Measurements from ENCODE around the gene COL5A3. TPM values are rescaled to one million over a fixed set of nuclear protein-coding genes. Genes with fewer than 3 reads are reported as not detected.
"Not testable (repeated sequence)": the region's sequence is repeated elsewhere in the genome, so short reads cannot be mapped to it uniquely, and the experiment has no call there.

Gene COL5A3
- total RNA-seq, 2 donors from 2014 or later, result not detected

DNA sequence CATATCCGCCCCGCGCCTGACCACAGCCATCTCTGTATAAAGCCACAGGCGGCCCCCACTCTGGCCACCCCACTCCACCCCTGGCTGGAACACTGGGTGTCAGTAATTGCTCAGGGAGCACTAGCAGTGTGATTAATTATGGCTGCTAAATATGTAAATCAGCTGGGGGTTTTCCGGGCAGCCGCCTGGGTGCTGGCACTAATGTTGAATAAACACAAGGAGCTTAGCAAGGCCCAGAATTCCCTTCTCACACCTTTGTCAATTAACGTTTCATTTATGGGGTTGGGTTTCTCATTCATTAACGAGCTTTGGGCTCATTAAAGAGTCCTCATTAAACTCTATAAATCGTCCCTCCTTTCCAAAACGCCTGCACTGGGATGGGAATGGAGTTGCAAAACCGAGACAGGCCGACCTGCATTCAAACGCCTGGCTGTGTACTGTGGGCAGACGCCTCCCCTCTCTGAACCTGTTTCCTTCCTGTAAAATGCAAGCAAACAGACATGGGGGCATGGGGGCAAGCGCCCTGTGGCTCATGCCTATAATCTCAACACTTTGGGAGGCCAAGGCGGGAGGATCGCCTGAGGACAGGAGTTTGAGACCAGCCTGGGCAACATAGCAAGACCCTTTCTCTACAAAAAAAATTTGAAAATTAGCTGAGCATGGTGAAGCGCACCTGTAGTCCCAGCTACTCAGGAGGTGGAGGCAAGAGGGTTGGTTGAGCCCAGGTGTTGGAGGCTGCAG is 56.3 kb downstream of the COL5A3 start:
- Mint-ChIP-seq H3K27ac (no peak overlapping the region), H3K4me1 (ENCODE audit: low read depth in 2 of 2) (no peaks in the 10 kb centered on the region), H3K36me3 (no peaks in the 10 kb centered on the region), H3K9me3 (no peaks in the 10 kb centered on the region), H3K4me3 (no peak overlapping the region), H3K27me3 (peaks cover 0 to 5% of the 10 kb centered on the region in 2 donors)
- ATAC-seq, result no peak
- no peak for DNase-seq (ENCODE audit: low spot score)

DNA sequence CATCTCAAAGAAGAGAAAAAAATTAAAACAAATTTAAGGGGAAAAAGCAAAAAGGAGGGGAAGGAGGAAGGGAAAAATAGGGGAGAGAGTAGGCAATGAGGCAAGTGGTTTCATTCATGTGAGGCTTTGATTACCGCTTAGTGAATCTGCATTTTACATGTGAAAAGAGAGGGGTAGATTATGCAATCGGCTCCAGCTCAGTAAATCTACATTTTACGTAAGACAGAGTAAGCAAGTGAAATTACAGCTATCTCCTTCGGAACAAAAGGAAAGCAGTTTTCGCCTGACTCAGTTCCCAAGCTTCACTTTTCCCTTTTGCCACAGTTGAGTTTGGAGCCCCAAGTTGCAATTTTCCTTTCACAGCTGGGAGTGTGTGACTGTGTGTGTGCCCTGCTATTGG is 58.0 kb downstream of the COL5A3 start:
- Mint-ChIP-seq H3K9me3 (no peaks in the 10 kb centered on the region), H3K4me1 (ENCODE audit: low read depth in 2 of 2) (no peaks in the 10 kb centered on the region), H3K36me3 (no peaks in the 10 kb centered on the region), H3K27me3 (peaks cover 0 to 7% of the 10 kb centered on the region in 2 donors), H3K27ac (no peak overlapping the region), H3K4me3 (no peak overlapping the region)
- DNase-seq (ENCODE audit: low spot score), result no peak
- ATAC-seq, result no peak

DNA sequence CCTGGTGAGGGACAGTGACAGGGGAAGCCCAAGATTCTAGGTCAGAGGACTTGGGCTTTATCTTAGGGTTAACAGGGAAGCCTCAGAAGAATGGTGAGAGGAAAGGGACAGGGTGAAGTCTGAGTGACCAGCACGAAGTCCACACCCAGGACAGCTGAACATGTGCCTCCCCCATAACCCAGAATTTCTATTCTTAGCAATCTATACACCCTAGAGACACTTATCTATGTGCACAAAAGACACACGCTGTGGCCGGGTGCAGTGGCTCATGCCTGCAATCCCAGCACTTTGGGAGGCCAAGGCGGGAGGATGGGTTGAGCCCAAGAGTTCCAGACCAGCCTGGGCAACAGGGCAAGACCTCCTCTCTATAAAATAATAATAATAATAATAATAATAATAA is 62.9 kb downstream of the COL5A3 start:
- no peak for DNase-seq (ENCODE audit: low spot score)

DNA sequence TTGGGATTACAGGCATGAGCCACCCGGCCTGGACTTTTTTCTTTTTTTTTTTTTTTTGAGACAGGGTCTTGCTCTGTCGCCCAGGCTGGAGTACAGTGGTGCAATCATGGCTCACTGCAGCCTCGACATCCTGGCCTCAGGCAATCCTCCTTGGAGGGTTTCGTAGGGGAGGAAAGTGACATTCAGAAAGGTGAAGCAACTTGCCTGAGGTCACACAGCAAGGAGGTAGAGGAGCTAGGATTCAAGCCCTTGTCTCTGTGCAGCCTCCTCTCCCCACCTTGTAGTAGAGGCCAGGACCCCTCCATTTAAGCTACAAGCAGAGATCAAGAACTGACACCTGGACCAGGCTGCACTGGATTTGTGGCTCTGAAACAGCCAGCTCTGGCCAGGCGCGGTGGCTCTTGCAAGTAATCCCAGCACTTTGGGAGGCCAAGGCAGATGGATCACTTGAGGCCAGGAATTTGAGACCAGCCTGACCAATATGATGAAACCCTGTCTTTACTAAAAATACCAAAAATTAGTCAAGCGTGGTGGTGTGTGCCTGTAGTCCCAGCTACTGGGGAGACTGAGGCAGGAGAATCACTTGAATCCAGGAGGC is 63.7 kb downstream of the COL5A3 start:
- not testable (repeated sequence) for H3K27ac Mint-ChIP-seq; H3K4me3 Mint-ChIP-seq; ATAC-seq; DNase-seq (ENCODE audit: low spot score); H3K4me1 Mint-ChIP-seq (ENCODE audit: low read depth in 2 of 2); H3K36me3 Mint-ChIP-seq; H3K9me3 Mint-ChIP-seq
- H3K27me3 Mint-ChIP-seq, result peaks cover 17 to 20% of the 10 kb centered on the region in 2 donors

More for the DNA sequence above, 62.9 kb downstream of the COL5A3 start:
- Mint-ChIP-seq H3K4me1 (ENCODE audit: low read depth in 2 of 2) (no peaks in the 10 kb centered on the region), H3K9me3 (no peaks in the 10 kb centered on the region), H3K27me3 (peaks cover 11 to 15% of the 10 kb centered on the region in 2 donors), H3K27ac (no peak overlapping the region), H3K36me3 (no peaks in the 10 kb centered on the region), H3K4me3 (no peak overlapping the region)
- no peak for ATAC-seq

DNA sequence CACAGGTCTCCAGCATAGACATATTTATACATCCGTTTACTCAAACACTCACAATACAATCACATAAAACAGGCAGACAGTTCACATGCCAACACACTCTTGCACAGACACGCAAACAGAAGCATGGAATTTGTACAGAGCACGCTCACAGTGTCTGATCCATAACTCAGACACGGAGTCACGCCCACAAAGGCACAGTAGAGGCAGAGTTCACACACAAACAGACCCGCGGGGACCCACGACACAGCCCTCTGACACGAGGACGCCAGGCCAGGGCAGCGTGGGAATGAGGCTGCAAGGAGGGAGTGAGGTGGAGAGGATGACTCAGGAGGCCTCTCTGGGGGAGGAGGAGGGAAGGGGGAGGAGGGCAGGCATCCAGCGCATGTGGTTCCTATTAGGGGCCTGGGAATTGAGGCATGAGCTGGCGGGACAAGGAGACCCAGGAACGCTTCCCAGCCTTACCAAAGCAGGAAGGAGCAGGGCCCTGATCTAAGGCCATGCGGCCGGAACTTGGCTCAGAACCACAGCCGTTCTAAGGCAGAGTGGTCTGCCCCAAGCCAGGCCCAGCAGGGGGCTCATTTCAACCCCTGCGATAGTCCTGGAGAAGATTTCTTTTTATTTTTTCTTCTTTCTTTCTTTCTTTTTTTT is 64.9 kb downstream of the COL5A3 start:
- no peak overlapping the region for H3K27ac Mint-ChIP-seq
- no peak overlapping the region for H3K4me3 Mint-ChIP-seq
- peaks cover 3% of the 10 kb centered on the region for H3K9me3 Mint-ChIP-seq
- H3K4me1 Mint-ChIP-seq (ENCODE audit: low read depth in 2 of 2), result no peaks in the 10 kb centered on the region
- H3K27me3 Mint-ChIP-seq, result peaks cover 15 to 27% of the 10 kb centered on the region in 2 donors
- no peak for ATAC-seq
- H3K36me3 Mint-ChIP-seq, result no peaks in the 10 kb centered on the region
- DNase-seq (ENCODE audit: low spot score), result no peak

DNA sequence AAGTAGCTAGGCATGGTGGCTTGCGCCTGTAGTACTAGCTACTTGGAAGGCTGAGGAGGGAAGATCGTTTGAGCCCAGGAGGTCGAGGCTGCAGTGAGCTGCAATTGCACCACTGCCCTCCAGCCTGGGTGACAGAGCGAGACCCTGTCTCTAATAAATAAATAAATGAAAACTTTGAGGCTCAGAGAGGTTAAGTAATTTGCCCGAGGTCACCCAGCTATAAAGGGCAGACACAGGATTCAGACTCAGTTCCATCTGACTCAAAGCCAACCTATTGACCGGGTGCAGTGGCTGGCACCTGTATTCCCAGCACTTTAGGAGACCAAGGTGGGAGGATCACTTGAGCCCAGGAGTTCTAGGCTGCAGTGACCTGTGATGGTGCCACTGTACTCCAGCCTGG is 66.6 kb downstream of the COL5A3 start:
- no peaks in the 10 kb centered on the region for H3K36me3 Mint-ChIP-seq
- H3K27me3 Mint-ChIP-seq, result peaks cover 18 to 27% of the 10 kb centered on the region in 2 donors
- no peaks in the 10 kb centered on the region for H3K4me1 Mint-ChIP-seq (ENCODE audit: low read depth in 2 of 2)
- DNase-seq (ENCODE audit: low spot score), result no peak
- H3K9me3 Mint-ChIP-seq, result peaks cover 3% of the 10 kb centered on the region
- ATAC-seq, result no peak
- H3K4me3 Mint-ChIP-seq, result no peak overlapping the region
- H3K27ac Mint-ChIP-seq, result no peak overlapping the region

DNA sequence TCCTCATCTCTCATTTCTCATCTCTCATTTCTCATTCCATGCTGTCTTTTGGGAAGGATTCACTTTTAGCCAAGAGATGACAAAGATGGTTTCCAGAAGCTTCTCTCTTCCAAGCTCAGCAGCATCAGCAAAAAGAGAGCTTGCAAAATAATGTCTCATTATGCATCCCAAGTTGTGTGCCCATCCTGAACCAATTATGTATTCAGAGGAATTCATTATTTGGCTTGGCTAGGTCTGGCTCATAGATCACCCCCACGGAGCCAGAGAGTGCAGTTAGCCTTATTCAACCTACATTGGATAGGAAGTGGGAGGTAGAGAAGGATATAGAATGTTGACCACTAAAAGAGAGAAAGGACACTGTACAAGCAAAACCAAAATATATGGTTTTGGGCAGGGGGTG is 68.6 kb downstream of the COL5A3 start:
- no peaks in the 10 kb centered on the region for H3K36me3 Mint-ChIP-seq
- peaks cover 0 to 5% of the 10 kb centered on the region in 2 donors for H3K4me1 Mint-ChIP-seq (ENCODE audit: low read depth in 2 of 2)
- peaks cover 3% of the 10 kb centered on the region for H3K9me3 Mint-ChIP-seq

DNA sequence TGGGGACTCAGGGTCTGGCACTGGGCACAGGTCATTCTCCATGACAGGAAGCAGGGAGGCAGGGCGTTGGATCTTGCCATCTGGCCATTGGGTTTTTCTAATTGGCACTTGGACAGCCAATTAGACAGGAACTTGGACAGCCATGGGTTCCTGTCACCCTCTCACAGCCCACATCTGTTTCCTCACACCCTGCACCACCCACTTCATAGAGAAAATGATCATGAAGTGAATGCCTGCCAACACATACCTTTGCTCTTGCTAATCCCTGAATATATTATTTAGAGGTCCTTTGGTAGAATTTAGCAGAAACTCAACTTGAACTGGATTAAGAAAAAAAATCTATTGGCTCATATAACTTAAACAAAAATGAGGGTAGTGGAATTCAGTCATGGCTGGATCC is 69.1 kb downstream of the COL5A3 start:
- Mint-ChIP-seq H3K27ac (no peak overlapping the region), H3K4me1 (ENCODE audit: low read depth in 2 of 2) (peaks cover 0 to 6% of the 10 kb centered on the region in 2 donors), H3K9me3 (peaks cover 3% of the 10 kb centered on the region), H3K36me3 (no peaks in the 10 kb centered on the region), H3K4me3 (no peak overlapping the region), H3K27me3 (peaks cover 20 to 38% of the 10 kb centered on the region in 2 donors)
- DNase-seq (ENCODE audit: low spot score) (no peak), ATAC-seq (no peak)

More for the DNA sequence above, 68.6 kb downstream of the COL5A3 start:
- ATAC-seq (no peak), DNase-seq (ENCODE audit: low spot score) (no peak)
- Mint-ChIP-seq H3K27me3 (peaks cover 19 to 38% of the 10 kb centered on the region in 2 donors), H3K27ac (no peak overlapping the region), H3K4me3 (no peak overlapping the region)

DNA sequence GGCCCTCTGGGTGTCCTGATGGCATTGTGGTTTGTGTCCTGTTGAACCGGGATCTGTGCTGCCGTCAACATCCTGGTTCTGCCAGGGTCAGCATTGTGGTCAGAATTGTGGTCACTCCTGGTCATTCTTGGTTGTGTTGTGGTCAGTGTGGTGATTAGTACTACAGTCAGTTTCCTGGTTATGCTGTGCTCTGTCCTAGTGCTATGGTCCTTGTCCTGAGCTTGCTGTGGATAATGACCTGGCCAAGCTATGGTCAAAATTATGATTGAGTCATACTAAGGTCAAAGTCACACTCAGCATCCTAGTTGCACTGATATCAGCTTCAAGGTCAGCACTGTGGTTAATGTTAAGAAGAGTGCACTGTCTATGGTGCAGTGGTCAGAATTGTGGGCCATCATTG is 69.5 kb downstream of the COL5A3 start:
- Mint-ChIP-seq H3K36me3 (no peaks in the 10 kb centered on the region), H3K4me1 (ENCODE audit: low read depth in 2 of 2) (peaks cover 0 to 6% of the 10 kb centered on the region in 2 donors), H3K27me3 (peaks cover 20 to 40% of the 10 kb centered on the region in 2 donors), H3K4me3 (no peak overlapping the region), H3K27ac (no peak overlapping the region), H3K9me3 (peaks cover 3% of the 10 kb centered on the region)
- no peak for ATAC-seq
- DNase-seq (ENCODE audit: low spot score), result no peak

DNA sequence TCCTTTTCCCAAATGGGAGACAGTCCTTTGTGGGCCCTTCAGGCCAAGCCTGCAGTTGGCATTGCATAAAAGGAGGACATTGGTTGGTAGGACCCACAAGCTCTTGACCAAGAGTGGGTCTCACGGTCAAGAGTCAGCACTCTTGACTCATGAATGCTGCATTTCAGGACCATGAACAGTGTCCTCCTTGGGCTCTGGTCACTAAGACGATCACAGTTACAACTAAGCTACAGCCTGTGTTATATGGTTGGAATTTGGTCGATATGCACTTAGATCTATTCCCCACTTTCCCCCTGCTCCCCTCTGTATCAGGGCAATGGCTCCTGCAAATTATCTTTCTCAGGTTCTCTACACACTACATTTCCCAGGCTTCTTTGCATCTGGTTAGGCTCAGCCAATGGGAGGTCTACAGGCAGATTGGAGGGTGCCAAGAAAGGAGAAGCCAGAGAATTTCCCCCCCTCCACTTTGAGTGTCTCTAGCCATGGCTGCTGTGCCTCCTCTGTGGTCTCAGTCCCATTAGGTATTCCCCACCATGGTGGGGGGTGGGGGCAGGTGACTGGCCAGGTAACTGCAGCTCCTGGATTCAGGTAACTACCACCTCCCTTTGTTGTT is 70.9 kb downstream of the COL5A3 start:
- peaks cover 3% of the 10 kb centered on the region for H3K9me3 Mint-ChIP-seq
- DNase-seq (ENCODE audit: low spot score) (no peak), ATAC-seq (no peak)
- H3K27ac Mint-ChIP-seq, result no peak overlapping the region
- peaks cover 9 to 16% of the 10 kb centered on the region in 2 donors for H3K4me1 Mint-ChIP-seq (ENCODE audit: low read depth in 2 of 2)
- H3K4me3 Mint-ChIP-seq, result no peak overlapping the region
- peaks cover 30 to 43% of the 10 kb centered on the region in 2 donors for H3K27me3 Mint-ChIP-seq
- H3K36me3 Mint-ChIP-seq, result no peaks in the 10 kb centered on the region

DNA sequence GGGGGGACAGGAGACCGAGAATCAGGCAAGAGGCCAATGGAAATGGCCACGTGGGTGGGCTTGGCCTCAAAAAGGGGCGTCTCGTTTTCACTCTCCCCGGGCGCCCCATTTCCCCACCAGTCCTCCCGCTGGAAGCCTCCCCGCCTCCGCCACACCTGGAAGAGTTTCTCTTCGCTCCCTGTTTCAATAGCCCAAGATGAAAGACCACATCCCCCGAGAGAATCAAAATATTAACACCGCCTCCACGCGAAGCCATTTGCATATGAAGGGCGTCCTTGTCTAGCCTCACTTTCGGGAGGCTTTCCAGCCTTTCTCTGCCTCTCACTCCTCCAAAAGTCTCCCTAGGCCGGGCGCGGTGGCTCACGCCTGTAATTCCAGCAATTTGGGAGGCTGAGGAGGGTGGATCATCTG is 73.3 kb downstream of the COL5A3 start:
- Mint-ChIP-seq H3K4me3 (peak overlapping the region; percentile 43), H3K27me3 (peaks cover 37 to 39% of the 10 kb centered on the region in 2 donors), H3K27ac (no peak overlapping the region), H3K36me3 (no peaks in the 10 kb centered on the region), H3K4me1 (ENCODE audit: low read depth in 2 of 2) (peaks cover 10 to 18% of the 10 kb centered on the region in 2 donors), H3K9me3 (peaks cover 3% of the 10 kb centered on the region)
- ATAC-seq (no peak), DNase-seq (ENCODE audit: low spot score) (no peak)

DNA sequence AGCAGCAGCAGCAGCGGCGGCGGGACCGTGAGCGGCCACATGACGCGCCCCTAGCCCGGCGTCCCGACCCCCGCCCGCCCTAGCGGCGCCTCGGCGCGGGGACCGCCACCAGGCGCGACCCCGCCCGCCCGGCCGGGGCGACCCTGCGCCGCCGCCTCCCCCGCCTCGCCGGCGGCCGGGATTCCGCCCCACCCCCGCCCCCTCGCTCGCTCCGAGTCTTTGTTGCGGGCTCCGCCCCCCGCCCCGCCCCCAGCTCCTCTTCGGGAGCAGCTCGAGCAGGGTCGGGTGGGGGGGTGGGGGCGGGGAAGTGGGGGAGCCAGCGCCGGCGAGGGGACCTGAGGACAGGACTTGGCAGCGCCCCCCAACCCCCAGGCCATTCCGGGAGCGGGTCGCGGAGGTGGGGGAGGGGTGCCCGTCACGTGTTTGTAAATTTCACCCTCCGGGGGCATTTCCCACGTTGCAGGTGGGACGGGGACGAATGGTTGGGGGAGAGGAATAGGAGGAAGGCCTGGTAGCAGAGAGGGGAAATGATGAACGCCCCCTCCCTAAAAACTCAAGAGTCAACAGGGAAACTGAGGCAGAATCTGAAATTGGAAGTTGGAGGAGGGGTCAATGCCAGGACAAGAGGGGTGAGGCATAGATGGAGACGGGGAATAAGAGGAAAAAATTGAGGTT is 73.8 kb downstream of the COL5A3 start, which contains the start of gene OLFM2:
TSS of gene OLFM2 (minus strand) at position 190 of the 675 bp plus-strand sequence. CDS start at position 41, 149 bp downstream.
- peaks cover 34% of the 10 kb centered on the region in 2 donors for H3K27me3 Mint-ChIP-seq
- H3K9me3 Mint-ChIP-seq, result no peaks in the 10 kb centered on the region
- H3K36me3 Mint-ChIP-seq, result no peaks in the 10 kb centered on the region
- ATAC-seq (no peak), DNase-seq (ENCODE audit: low spot score) (no peak)
- H3K4me3 Mint-ChIP-seq, result peak within 1 kb of the TSS; percentile 43
- H3K4me1 Mint-ChIP-seq (ENCODE audit: low read depth in 2 of 2), result peaks cover 10 to 18% of the 10 kb centered on the region in 2 donors
- H3K27ac Mint-ChIP-seq, result no peak within 1 kb of the TSS

Data from natural killer cell treated with Interleukin-12 subunit alpha and Interleukin-12 subunit beta and Interleukin-15 and Interleukin-18, amount 100 ng/mL, for 72 hours (primary cell).